Thoracic aorta (tissue), 2 donors: Measurements from ENCODE around the gene VPS18. TPM values are rescaled to one million over a fixed set of nuclear protein-coding genes. Genes with fewer than 3 reads are reported as not detected.

Experiments used
- ATAC-seq: fragments of 150-250 bp; one replicate; pipeline ENCODE4 v1.8.0; 2017; ENCODE audit warnings: low read depth; ENCODE audit not compliant: insufficient number of reproducible peaks, low FRiP score
- DNase-seq: peaks from one replicate; pipeline ENCODE4 v3.0.0-alpha.2; 2020; ENCODE audit warnings: low spot score
- H3K27ac ChIP-seq, 2 donors: fragments of 200-600 bp; sonication (generic); 1 replicate in 1 of 2; 2 replicates in 1 of 2; pipeline ENCODE4 v1.5.1; 2016; ENCODE audit warnings: mild to moderate bottlenecking in 2 of 2, moderate library complexity in 2 of 2
- H3K27me3 ChIP-seq: fragments of 200-600 bp; sonication (generic); replicated peaks from 2 replicates; pipeline ENCODE4 v1.6.0; 2016; ENCODE audit warnings: mild to moderate bottlenecking; ENCODE audit not compliant: insufficient read depth
- H3K36me3 ChIP-seq: fragments of 200-600 bp; sonication (generic); one replicate; pipeline ENCODE4 v1.5.1; 2016
- H3K4me1 ChIP-seq, 2 donors: fragments of 200-600 bp; sonication (generic); 1 replicate in 1 of 2; 2 replicates in 1 of 2; pipeline versions ENCODE4 v1.5.1 to v1.6.0; 2016; ENCODE audit warnings: low read depth in 2 of 2, mild to moderate bottlenecking in 1 of 2; ENCODE audit not compliant: control insufficient read depth in 1 of 2
- H3K4me3 ChIP-seq: fragments of 200-600 bp; sonication (generic); 2 replicates; pipeline ENCODE4 v1.5.1; 2016; ENCODE audit warnings: mild to moderate bottlenecking
- H3K9me3 ChIP-seq: fragments of 200-600 bp; sonication (generic); 2 replicates; pipeline ENCODE4 v1.5.1; 2016
- total RNA-seq, 2 donors: library from RNA; depleted of rRNA; stranded (reverse); fragments of >200 nt; gene quantifications; one replicate each; pipeline versions ENCODE4 v1.1.0 to v1.2.3, GENCODE V29; 2016
- TF ChIP-seq, protein P1 (sequence below): fragments of 200-600 bp; sonication (generic); IDR thresholded peaks from one replicate; pipeline ENCODE4 v1.5.1; 2019; ENCODE audit warnings: antibody characterized with exemption

The VPS18 gene
- total RNA-seq, 2 donors from 2014 or later: 26.0 to 37.9 TPM

GRCh38 chr15:40847223-40847961 is 46.9 kb upstream of the VPS18 start:
- ATAC-seq: no peak
- TF ChIP-seq, protein P1, sequence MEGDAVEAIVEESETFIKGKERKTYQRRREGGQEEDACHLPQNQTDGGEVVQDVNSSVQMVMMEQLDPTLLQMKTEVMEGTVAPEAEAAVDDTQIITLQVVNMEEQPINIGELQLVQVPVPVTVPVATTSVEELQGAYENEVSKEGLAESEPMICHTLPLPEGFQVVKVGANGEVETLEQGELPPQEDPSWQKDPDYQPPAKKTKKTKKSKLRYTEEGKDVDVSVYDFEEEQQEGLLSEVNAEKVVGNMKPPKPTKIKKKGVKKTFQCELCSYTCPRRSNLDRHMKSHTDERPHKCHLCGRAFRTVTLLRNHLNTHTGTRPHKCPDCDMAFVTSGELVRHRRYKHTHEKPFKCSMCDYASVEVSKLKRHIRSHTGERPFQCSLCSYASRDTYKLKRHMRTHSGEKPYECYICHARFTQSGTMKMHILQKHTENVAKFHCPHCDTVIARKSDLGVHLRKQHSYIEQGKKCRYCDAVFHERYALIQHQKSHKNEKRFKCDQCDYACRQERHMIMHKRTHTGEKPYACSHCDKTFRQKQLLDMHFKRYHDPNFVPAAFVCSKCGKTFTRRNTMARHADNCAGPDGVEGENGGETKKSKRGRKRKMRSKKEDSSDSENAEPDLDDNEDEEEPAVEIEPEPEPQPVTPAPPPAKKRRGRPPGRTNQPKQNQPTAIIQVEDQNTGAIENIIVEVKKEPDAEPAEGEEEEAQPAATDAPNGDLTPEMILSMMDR: no peak
- Histone ChIP-seq H3K9me3 (no peaks in the 10 kb centered on the region), H3K27me3 (peaks cover 5% of the 10 kb centered on the region), H3K36me3 (no peaks in the 10 kb centered on the region), H3K4me3 (no peak overlapping the region), H3K27ac (no peak overlapping the region), H3K4me1 (peaks cover 14 to 23% of the 10 kb centered on the region in 2 donors)
- DNase-seq: no peak

- Histone ChIP-seq H3K4me1 (no peaks in the 10 kb centered on the region), H3K36me3 (no peaks in the 10 kb centered on the region), H3K9me3 (no peaks in the 10 kb centered on the region), H3K27me3 (peaks cover 2% of the 10 kb centered on the region), H3K27ac (no peak overlapping the region), H3K4me3 (no peak overlapping the region)
- ATAC-seq (no peak), DNase-seq (no peak)
- TF ChIP-seq, protein P1: no peak
Observed at GRCh38 chr15:40850576-40851112, 43.6 kb upstream of the VPS18 start.

DNA sequence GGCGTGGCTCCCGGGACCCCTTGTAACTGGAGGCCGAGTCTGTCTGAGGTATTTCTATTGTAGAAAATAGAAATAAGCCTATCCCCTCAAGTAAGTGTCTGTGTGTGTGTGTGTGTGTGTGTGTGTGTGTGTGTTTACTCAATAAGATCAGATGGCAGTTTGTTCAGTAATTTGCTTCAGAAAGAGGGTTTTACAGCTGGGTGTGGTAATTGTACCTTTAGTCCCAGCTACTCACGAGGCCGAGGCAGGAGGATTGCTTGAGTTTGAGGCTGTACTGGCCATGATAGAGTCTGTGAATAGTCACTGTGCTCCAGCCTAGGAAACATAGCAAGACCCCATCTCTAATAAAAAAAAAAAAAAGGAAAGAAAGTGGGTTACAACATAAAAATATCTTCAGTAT is 41.7 kb upstream of the VPS18 start:
- Histone ChIP-seq H3K36me3 (no peaks in the 10 kb centered on the region), H3K27me3 (no peaks in the 10 kb centered on the region), H3K4me3 (no peak overlapping the region), H3K9me3 (no peaks in the 10 kb centered on the region), H3K4me1 (no peaks in the 10 kb centered on the region), H3K27ac (no peak overlapping the region)
- ATAC-seq (no peak), DNase-seq (no peak)
- TF ChIP-seq, protein P1: no peak

GRCh38 chr15:40853241-40853890 is 40.9 kb upstream of the VPS18 start:
- H3K4me1 ChIP-seq: no peaks in the 10 kb centered on the region
- TF ChIP-seq, protein P1: no peak
- ATAC-seq: no peak
- H3K27ac ChIP-seq: no peak overlapping the region
- DNase-seq: no peak
- H3K27me3 ChIP-seq: no peaks in the 10 kb centered on the region
- H3K36me3 ChIP-seq: no peaks in the 10 kb centered on the region
- H3K4me3 ChIP-seq: no peak overlapping the region
- H3K9me3 ChIP-seq: no peaks in the 10 kb centered on the region

GRCh38 chr15:40854161-40854560 is 40.1 kb upstream of the VPS18 start:
- no peak overlapping the region for H3K4me3 ChIP-seq
- DNase-seq: no peak
- H3K27ac ChIP-seq: no peak overlapping the region
- no peak for ATAC-seq
- TF ChIP-seq, protein P1: no peak
- no peaks in the 10 kb centered on the region for H3K4me1 ChIP-seq
- H3K27me3 ChIP-seq: no peaks in the 10 kb centered on the region
- H3K36me3 ChIP-seq: no peaks in the 10 kb centered on the region
- no peaks in the 10 kb centered on the region for H3K9me3 ChIP-seq
